Stimulated activated naive CD4-positive, alpha-beta T cell treated with Interleukin-2 at 50 U/mL for 16 hours (primary cell): ENCODE data around the gene PHF21B.
"Not testable (repeated sequence)": the region's sequence is repeated elsewhere in the genome, so short reads cannot be mapped to it uniquely, and the experiment has no call there.

Experiments
- DNase-seq: peaks from one replicate; lab custom pipeline; 2025; lab: John Stamatoyannopoulos, UW

PHF21B gene

DNA sequence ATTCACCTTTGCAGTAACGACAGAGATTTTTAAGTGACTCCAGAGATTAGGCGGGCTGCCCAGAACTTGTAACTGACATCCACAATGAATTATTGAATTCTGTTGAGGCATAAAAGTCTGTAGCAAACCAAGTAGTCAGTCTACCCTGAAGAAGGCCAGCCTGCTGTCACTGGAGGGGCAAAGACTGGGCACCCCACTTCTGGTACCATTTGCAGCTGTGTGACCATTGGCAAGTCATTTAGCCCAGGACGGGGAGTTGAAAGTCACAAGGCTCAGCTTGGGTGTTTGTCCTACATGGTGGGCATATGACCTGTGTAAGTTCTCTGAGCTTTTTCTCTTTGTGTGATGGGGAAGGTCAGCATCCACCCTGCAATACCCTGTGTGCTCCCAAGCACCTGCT, 138.0 kb downstream of the PHF21B start:
- no peak for DNase-seq

DNA sequence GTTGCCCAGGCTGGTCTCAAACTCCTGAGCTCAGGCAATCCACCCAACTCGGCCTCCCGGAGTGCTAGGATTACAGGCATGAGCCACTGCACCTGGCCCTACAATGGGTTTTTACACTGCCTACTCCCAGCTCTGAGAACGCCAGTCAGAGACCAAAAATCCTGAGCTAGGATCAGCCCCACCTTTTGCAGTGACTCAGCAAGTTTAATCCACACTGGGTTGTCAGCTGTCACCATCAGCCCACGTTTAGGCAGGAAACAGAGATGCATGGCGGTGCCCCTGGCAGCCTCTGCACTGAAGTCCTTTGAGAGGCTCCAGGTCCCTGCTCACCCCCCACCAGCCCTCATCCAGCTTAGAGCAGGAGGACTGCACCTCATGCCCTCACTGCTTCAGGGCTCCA, 139.8 kb downstream of the PHF21B start:
- no peak for DNase-seq

GRCh38 chr22:44869196-44869595, 140.6 kb downstream of the PHF21B start:
- DNase-seq: no peak

GRCh38 chr22:44865193-44866057, 144.4 kb downstream of the PHF21B start:
- DNase-seq: no peak

- no peak for DNase-seq
These were observed 146.6 kb downstream of the PHF21B start for GRCh38 chr22:44862981-44863860.

- no peak for DNase-seq
These were observed 147.5 kb downstream of the PHF21B start for GRCh38 chr22:44862281-44862680.

GRCh38 chr22:44861245-44861644, 148.6 kb downstream of the PHF21B start:
- DNase-seq: no peak

GRCh38 chr22:44860311-44860710, 149.5 kb downstream of the PHF21B start:
- DNase-seq: no peak

DNA sequence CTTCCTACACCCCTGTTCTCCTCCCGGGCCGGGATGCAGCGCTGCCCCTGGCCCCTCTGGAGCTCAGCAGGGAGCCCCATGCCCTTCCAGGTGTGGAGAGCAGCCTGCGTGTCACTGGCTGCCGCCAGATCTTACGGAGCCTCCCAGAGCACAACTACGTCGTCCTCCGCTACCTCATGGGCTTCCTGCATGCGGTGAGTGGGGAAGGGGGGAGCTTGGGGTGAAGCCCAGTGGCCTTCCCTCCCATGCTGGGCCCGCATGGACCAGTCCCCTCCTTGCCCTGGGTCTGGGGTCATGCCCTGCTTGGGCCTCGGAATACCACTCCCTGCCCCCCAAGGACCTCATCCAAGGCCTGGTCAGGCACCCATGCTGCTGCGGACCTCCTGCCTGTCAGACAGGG, 150.2 kb downstream of the PHF21B start:
- DNase-seq: no peak

DNA sequence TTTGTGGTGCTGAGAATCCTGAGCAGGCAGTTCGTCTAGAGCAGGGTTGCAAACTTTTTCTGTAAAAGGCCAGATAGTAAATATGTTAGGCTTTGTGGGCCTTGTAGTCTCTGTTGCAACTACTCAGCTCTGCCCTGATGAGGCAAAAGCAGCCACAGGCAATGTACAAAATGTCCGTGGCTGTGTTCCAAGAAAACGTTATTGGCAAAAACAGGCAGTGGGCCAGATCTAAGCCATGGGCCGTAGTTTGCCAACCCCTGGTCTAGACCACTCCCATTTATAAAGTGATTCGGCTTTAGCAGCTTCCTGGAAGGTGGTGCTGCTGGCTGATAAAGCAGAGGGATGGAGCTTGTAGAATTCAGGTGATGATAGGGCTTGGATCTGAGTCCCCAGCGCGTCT, 151.0 kb downstream of the PHF21B start:
- not testable (repeated sequence) for DNase-seq

- DNase-seq: no peak
These were observed 153.9 kb downstream of the PHF21B start for GRCh38 chr22:44855855-44856254.

- DNase-seq: not testable (repeated sequence)
These were observed 155.2 kb downstream of the PHF21B start for GRCh38 chr22:44854641-44855040.

- DNase-seq: no peak
These were observed 158.9 kb downstream of the PHF21B start for GRCh38 chr22:44850946-44851345.

- no peak for DNase-seq
These were observed 160.9 kb downstream of the PHF21B start for GRCh38 chr22:44848791-44849420.

- no peak for DNase-seq
These were observed 161.5 kb downstream of the PHF21B start for GRCh38 chr22:44848296-44848741.

DNA sequence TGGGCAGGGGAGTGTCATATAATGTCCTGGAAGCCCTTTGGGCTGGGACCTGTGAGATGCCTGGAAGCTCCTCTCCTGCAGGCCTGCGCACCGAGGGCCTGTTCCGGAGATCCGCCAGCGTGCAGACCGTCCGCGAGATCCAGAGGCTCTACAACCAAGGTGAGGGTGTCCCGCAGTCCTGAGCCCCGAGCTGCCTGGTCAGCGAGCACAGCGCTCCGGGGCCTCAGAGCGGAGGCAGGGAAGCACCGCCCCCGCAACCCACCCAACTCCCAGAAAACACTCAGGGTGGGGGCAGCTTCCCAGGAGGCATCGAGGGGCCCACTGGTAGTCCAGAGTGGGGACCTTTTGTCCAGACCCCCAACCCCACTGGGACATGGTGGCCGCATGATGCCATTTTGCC, 161.9 kb downstream of the PHF21B start:
- DNase-seq: no peak

DNA sequence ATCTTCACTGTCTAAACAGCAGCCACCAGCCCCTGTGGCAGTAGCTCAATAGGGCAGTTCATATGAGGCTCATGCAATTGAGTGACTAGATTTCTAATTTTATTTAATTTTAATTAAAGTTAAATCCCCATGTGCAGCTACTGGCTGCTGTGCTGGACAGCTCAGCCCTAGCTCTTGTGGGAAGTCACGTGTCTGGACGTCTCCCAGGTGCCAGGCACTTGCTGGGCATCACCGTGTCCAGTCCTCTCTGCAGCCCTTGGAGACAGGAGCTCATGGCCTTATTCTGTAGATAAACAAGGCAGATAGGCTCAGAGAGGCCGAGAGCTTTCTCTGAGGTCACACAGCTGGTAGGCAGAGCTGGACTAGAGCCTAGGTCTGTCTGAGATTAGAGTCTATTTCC, 162.4 kb downstream of the PHF21B start:
- no peak for DNase-seq

- no peak for DNase-seq
These were observed 163.0 kb downstream of the PHF21B start for GRCh38 chr22:44846726-44847275.

DNA sequence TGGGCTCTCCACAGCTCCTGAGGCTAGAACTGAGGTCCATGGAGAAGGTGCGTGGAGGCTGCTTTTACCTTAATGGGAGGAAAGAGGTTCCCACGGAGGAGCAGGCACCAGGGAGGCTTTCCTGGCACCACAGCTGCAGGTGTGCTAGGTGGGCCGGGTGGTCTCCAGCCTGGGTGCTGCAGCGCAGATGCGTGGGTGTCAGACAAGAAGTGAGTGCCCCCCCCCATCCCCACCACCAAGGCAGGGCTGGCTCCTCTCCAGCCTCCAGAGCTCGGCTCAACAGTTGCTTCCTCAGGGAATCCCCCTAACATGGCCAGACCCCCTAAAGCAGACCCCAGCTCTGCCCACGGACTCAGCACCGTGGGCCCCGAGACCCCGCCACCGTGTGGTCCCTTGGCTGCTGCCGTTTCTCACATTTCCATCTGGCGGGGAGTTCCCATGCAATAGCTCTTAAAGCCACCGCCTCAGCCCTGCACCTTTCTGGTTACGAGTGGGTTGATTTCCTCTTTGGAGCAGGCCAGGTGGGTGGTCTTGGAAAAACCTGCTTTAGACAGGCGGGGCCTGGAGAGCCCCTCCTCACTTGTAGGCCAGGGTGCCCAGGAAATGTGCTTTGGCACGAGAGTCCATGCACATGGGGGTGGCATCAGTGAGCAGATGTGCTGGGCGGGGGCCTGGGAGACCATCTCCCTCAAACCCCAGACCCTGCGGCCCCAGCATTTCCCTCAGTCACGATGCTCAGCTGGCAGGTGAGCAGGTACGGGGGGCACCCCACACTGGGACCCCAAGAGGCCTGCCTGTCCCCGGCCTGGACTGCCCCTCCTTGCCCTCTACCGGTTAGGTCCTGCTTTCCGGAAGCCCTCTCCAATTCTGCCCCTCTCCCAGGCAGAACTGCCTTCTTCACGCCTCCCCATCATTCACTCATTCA, 163.7 kb downstream of the PHF21B start:
- DNase-seq: no peak

DNA sequence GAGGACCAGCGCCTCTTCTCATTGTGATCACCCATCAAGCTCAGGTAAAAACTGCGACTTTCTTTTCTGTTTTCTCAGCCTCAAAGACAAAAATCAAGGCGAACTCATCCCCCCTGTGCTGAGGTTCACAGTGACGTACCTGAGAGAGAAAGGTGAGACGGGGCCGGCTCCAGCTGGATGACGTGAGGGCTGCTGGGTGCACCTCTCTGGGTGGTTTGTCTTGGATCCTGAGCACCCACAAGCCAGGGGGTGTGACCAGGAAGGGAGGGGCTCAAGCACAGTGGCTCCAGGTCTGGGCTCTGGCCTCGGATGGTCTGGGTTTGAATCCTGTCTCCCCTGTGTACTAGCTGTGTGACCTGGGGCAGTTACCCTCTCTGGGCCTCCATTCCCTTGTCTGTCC, 164.6 kb downstream of the PHF21B start:
- DNase-seq: no peak

GRCh38 chr22:44842417-44842816, 167.4 kb downstream of the PHF21B start:
- DNase-seq: no peak
